Panc1 (cell line): ENCODE data around the gene SLC66A2. TPM values are rescaled to one million over a fixed set of nuclear protein-coding genes. Genes with fewer than 3 reads are reported as not detected.

ENCODE experiments used
- ATAC-seq: fragments of 200-7000 bp; cut with Tn5 transposase; 2 replicates; pipeline ENCODE4 v1.9.1; 2020; ENCODE audit warnings: mild to moderate bottlenecking, moderate library complexity
- BruUV-seq: library from RNA; stranded (reverse); fragments of 400-500 nt; replicated peaks from 2 replicates; lab custom pipeline; 2021; lab: Mats Ljungman, UMichigan
- CTCF ChIA-PET: fragments of 300-600 bp; sonication (Branson Sonifier 250); formaldehyde crosslinking; loops from one replicate; lab custom pipeline; 2022; ENCODE audit warnings: antibody characterized with exemption; lab: Charles Lee
- POLR2A ChIA-PET: fragments of 300-600 bp; sonication (Branson Sonifier 250); formaldehyde crosslinking; loops from one replicate; lab custom pipeline; 2022; ENCODE audit warnings: antibody characterized with exemption; lab: Charles Lee
- DNase-seq: peaks from one replicate; pipeline ENCODE4 v3.0.0-alpha.2; 2010; ENCODE audit warnings: low read depth, low spot score
- H3K27ac ChIP-seq: 2 replicates; pipeline ENCODE4 v1.5.1; 2011; ENCODE audit warnings: mild to moderate bottlenecking, low read length, inconsistent platforms
- H3K27me3 ChIP-seq: fragments of 200-500 bp; sonication (Bioruptor generic); 2 replicates; pipeline ENCODE4 v1.6.0; 2014; ENCODE audit warnings: low read length, inconsistent platforms; ENCODE audit not compliant: control insufficient read depth, insufficient read depth
- H3K36me3 ChIP-seq: fragments of 200-500 bp; sonication (Bioruptor generic); 2 replicates; pipeline ENCODE4 v1.5.1; 2014; ENCODE audit warnings: inconsistent platforms, mild to moderate bottlenecking, low read length, moderate library complexity; ENCODE audit not compliant: control insufficient read depth, insufficient read depth
- H3K4me1 ChIP-seq: 2 replicates; pipeline ENCODE4 v1.5.1; 2011; ENCODE audit warnings: inconsistent platforms, mild to moderate bottlenecking, low read length, moderate library complexity; ENCODE audit not compliant: control insufficient read depth, insufficient read depth
- H3K4me3 ChIP-seq, 2 experiments: 2 replicates each; pipeline ENCODE4 v1.5.1; 2011 to 2012; ENCODE audit warnings: low read depth in 2 of 2, low read length in 2 of 2, mild to moderate bottlenecking in 2 of 2, inconsistent platforms in 1 of 2, moderate library complexity in 1 of 2
- H3K9me3 ChIP-seq: fragments of 200-500 bp; sonication (Bioruptor generic); 2 replicates; pipeline ENCODE4 v1.5.1; 2014; ENCODE audit warnings: low read depth, mild to moderate bottlenecking, inconsistent platforms, low read length, moderate library complexity; ENCODE audit not compliant: control insufficient read depth, insufficient read depth
- CTCF ChIP-seq: fragments of 450-650 bp; IDR thresholded peaks from 2 replicates; pipeline ENCODE4 v1.5.1; 2017; ENCODE audit warnings: mild to moderate bottlenecking
- POLR2AphosphoS5 ChIP-seq: IDR thresholded peaks from 2 replicates; pipeline ENCODE4 v1.6.1; 2012; ENCODE audit warnings: mild to moderate bottlenecking, low read depth, low read length, moderate library complexity
- REST ChIP-seq, 2 experiments: IDR thresholded peaks; 2 replicates each; pipeline ENCODE4 v1.6.1; 2011 to 2012; ENCODE audit warnings: low read depth in 2 of 2, control low read depth in 1 of 2, low read length in 1 of 2, mild to moderate bottlenecking in 1 of 2, moderate library complexity in 1 of 2; ENCODE audit not compliant: insufficient read depth in 1 of 2
- SIN3A ChIP-seq: IDR thresholded peaks from 2 replicates; pipeline ENCODE4 v1.6.1; 2012; ENCODE audit warnings: low read depth, mild to moderate bottlenecking, low read length, moderate library complexity, borderline replicate concordance; ENCODE audit not compliant: insufficient read depth
- TCF7L2 ChIP-seq: IDR thresholded peaks from 2 replicates; pipeline ENCODE4 v1.6.1; 2011; ENCODE audit warnings: mild to moderate bottlenecking, low read depth, low read length, inconsistent platforms
- in situ Hi-C: cut with HindIII; loops from 2 replicates; pipeline ENCODE4 v1.10.0; 2016; ENCODE audit warnings: low sequenced_read_pairs, low pct_unique_long_range_greater_than_20kb
- intact Hi-C: fragments of 100-400 bp; cut with micrococcal nuclease; formaldehyde crosslinking; loops from one replicate; pipeline ENCODE4 v1.10.0; 2022; ENCODE audit not compliant: unreplicated experiment
- total RNA-seq: library from RNA; stranded (reverse); gene quantifications from one replicate; pipeline ENCODE4 v1.2.1, GENCODE V29; 2021; ENCODE audit not compliant: unreplicated experiment

Gene SLC66A2
- total RNA-seq, 1 experiment from 2014 or later, result 92.5 TPM

- no peak overlapping the region for H3K27ac ChIP-seq
- H3K4me3 ChIP-seq, result no peak overlapping the region
- in situ Hi-C loops (no loop called here), intact Hi-C loops (no loop called here)
- H3K27me3 ChIP-seq, result no peaks in the 10 kb centered on the region
- ChIA-PET CTCF (interaction anchor here (1.3 kb wide), 1 partner anchor 150 kb away, joined by 3 read pairs; the partner anchor contains the start of gene RBFA), POLR2A (no interaction called here)
- H3K9me3 ChIP-seq, result no peaks in the 10 kb centered on the region
- TF ChIP-seq POLR2AphosphoS5 (no peak), CTCF (no peak), REST (IDR thresholded peaks at IDR 0.05; ENCODE audit: insufficient read depth in 1 of 2, low read depth in 2 of 2, low read length in 1 of 2) (no peak), TCF7L2 (no peak), SIN3A (no peak)
- ATAC-seq (no peak), DNase-seq (no peak)
- no peaks in the 10 kb centered on the region for H3K36me3 ChIP-seq
- no TSS peak for BruUV-seq
- no peaks in the 10 kb centered on the region for H3K4me1 ChIP-seq
Measured at GRCh38 chr18:79883461-79884293, 67.8 kb downstream of the SLC66A2 start.

- no peak overlapping the region for H3K4me3 ChIP-seq
- ATAC-seq (no peak; the same call in 1 of the 2 replicates), DNase-seq (no peak)
- ChIA-PET CTCF (interaction anchor here (1.3 kb wide), 1 partner anchor 151 kb away, joined by 3 read pairs; the partner anchor contains the start of gene RBFA), POLR2A (no interaction called here)
- no peak for TF ChIP-seq CTCF
- no peak for TF ChIP-seq POLR2AphosphoS5
- no peak for TF ChIP-seq SIN3A
- TF ChIP-seq REST (IDR thresholded peaks at IDR 0.05; ENCODE audit: insufficient read depth in 1 of 2, low read depth in 2 of 2, low read length in 1 of 2), result no peak
- TF ChIP-seq TCF7L2, result no peak
- H3K27ac ChIP-seq, result no peak overlapping the region
- no peaks in the 10 kb centered on the region for H3K9me3 ChIP-seq
- intact Hi-C loops (no loop called here), in situ Hi-C loops (no loop called here)
- no peaks in the 10 kb centered on the region for H3K36me3 ChIP-seq
- BruUV-seq, result no TSS peak
- H3K4me1 ChIP-seq, result no peaks in the 10 kb centered on the region
- no peaks in the 10 kb centered on the region for H3K27me3 ChIP-seq
Measured at GRCh38 chr18:79882522-79883241, 68.8 kb downstream of the SLC66A2 start.
